IMR-90 (cell line): ENCODE results near the gene KRT86. TPM values are rescaled to one million over a fixed set of nuclear protein-coding genes. Genes with fewer than 3 reads are reported as not detected.
A peak's percentile ranks its signal among the peaks of the same experiment; 100 is the strongest.

Source experiments
- ATAC-seq: fragments of 200-7000 bp; cut with Tn5 transposase; 2 replicates; pipeline ENCODE4 v1.9.1; 2020; ENCODE audit warnings: low read depth, mild to moderate bottlenecking, moderate library complexity
- BruUV-seq: library from RNA; stranded (reverse); fragments of 400-500 nt; replicated peaks from 2 replicates; lab custom pipeline; 2021; lab: Mats Ljungman, UMichigan
- CTCF ChIA-PET: fragments of 300-600 bp; formaldehyde crosslinking; extraction: SDS; loops from one replicate; lab custom pipeline; 2021; ENCODE audit warnings: antibody characterized with exemption; lab: Yijun Ruan, JAX
- POLR2A ChIA-PET: fragments of 300-600 bp; sonication (Branson Sonifier 250); formaldehyde crosslinking; loops from one replicate; lab custom pipeline; 2022; ENCODE audit warnings: antibody characterized with exemption; ENCODE audit not compliant: unreplicated experiment; lab: Charles Lee
- DNase-seq: peaks from one replicate; pipeline ENCODE4 v3.0.0; 2013
- H2AFZ ChIP-seq: replicated peaks from 2 replicates; pipeline ENCODE3; 2013; ENCODE audit warnings: low read length, mild to moderate bottlenecking; ENCODE audit not compliant: poor library complexity
- H2AK5ac ChIP-seq: 2 replicates; pipeline ENCODE4 v1.6.1; 2013; ENCODE audit warnings: low read depth, low read length, inconsistent platforms
- H2AK9ac ChIP-seq: replicated peaks from 2 replicates; pipeline ENCODE3; 2013; ENCODE audit warnings: mild to moderate bottlenecking, low read depth, low read length, moderate library complexity; ENCODE audit not compliant: poor library complexity
- H2BK120ac ChIP-seq: 2 replicates; pipeline ENCODE4 v1.6.1; 2013; ENCODE audit warnings: low read depth, low read length, inconsistent platforms
- H2BK15ac ChIP-seq: 3 replicates; pipeline ENCODE4 v1.6.1; 2013; ENCODE audit warnings: low read depth, low read length, inconsistent platforms
- H2BK20ac ChIP-seq: 2 replicates; pipeline ENCODE4 v1.6.1; 2013; ENCODE audit warnings: low read depth, mild to moderate bottlenecking, inconsistent platforms, low read length, moderate library complexity
- H2BK5ac ChIP-seq: 2 replicates; pipeline ENCODE4 v1.6.1; 2013; ENCODE audit warnings: mild to moderate bottlenecking, low read depth, low read length, inconsistent platforms; ENCODE audit not compliant: poor library complexity, severe bottlenecking
- H3K14ac ChIP-seq: replicated peaks from 2 replicates; pipeline ENCODE4 v1.6.1; 2013; ENCODE audit warnings: low read depth, low read length, inconsistent platforms
- H3K18ac ChIP-seq: 2 replicates; pipeline ENCODE4 v1.6.1; 2013; ENCODE audit warnings: low read depth, low read length, control low read depth
- H3K23ac ChIP-seq: 2 replicates; pipeline ENCODE4 v1.6.1; 2013; ENCODE audit warnings: low read depth, low read length, inconsistent platforms
- H3K27ac ChIP-seq: 2 replicates; pipeline ENCODE4 v1.5.1; 2013; ENCODE audit warnings: mild to moderate bottlenecking, control low read depth, low read length; ENCODE audit not compliant: insufficient read depth
- H3K27me3 ChIP-seq: 2 replicates; pipeline ENCODE4 v1.6.1; 2013; ENCODE audit warnings: low read length; ENCODE audit not compliant: control insufficient read depth, insufficient read depth
- H3K36me3 ChIP-seq: 2 replicates; pipeline ENCODE4 v1.6.1; 2013; ENCODE audit warnings: low read length, mixed read lengths; ENCODE audit not compliant: control insufficient read depth, insufficient read depth
- H3K4ac ChIP-seq: 2 replicates; pipeline ENCODE4 v1.6.1; 2013; ENCODE audit warnings: low read depth, low read length, inconsistent platforms
- H3K4me1 ChIP-seq: 2 replicates; pipeline ENCODE4 v1.6.1; 2013; ENCODE audit warnings: low read length, mixed read lengths; ENCODE audit not compliant: control insufficient read depth, insufficient read depth
- H3K4me2 ChIP-seq: 2 replicates; pipeline ENCODE4 v1.6.1; 2013; ENCODE audit warnings: low read depth, mild to moderate bottlenecking, control low read depth, low read length, moderate library complexity
- H3K4me3 ChIP-seq: 2 replicates; pipeline ENCODE4 v1.5.1; 2013; ENCODE audit warnings: low read depth, mild to moderate bottlenecking, control low read depth, low read length, moderate library complexity; ENCODE audit not compliant: insufficient read depth
- H3K56ac ChIP-seq: 2 replicates; pipeline ENCODE4 v1.6.1; 2013; ENCODE audit warnings: low read length, inconsistent platforms; ENCODE audit not compliant: insufficient read depth; ENCODE audit errors: extremely low read depth
- H3K79me1 ChIP-seq, 2 experiments: 2 replicates each; pipeline ENCODE4 v1.6.1; 2013; ENCODE audit warnings: low read length in 2 of 2, inconsistent platforms in 1 of 2, low read depth in 1 of 2
- H3K9ac ChIP-seq: 2 replicates; pipeline ENCODE4 v1.6.1; 2013; ENCODE audit warnings: low read depth, low read length, control low read depth
- H3K9me1 ChIP-seq: 2 replicates; pipeline ENCODE4 v1.6.1; 2013; ENCODE audit warnings: low read length, inconsistent platforms; ENCODE audit not compliant: insufficient read depth
- H3K9me3 ChIP-seq: 2 replicates; pipeline ENCODE4 v1.6.1; 2013; ENCODE audit warnings: low read length; ENCODE audit not compliant: control insufficient read depth, insufficient read depth
- H4K20me1 ChIP-seq: 2 replicates; pipeline ENCODE4 v1.6.1; 2013; ENCODE audit warnings: low read length, inconsistent platforms; ENCODE audit not compliant: insufficient read depth
- H4K5ac ChIP-seq: 2 replicates; pipeline ENCODE4 v1.6.1; 2013; ENCODE audit warnings: mild to moderate bottlenecking, low read depth, low read length, control low read depth
- H4K8ac ChIP-seq, 2 experiments: 2 replicates each; pipeline ENCODE4 v1.6.1; 2013; ENCODE audit warnings: low read depth in 2 of 2, low read length in 2 of 2, control low read depth in 1 of 2, inconsistent platforms in 1 of 2
- H4K91ac ChIP-seq: 2 replicates; pipeline ENCODE4 v1.6.1; 2013; ENCODE audit warnings: low read depth, low read length, inconsistent platforms; ENCODE audit not compliant: insufficient read depth
- BHLHE40 ChIP-seq: fragments of 150-350 bp; IDR thresholded peaks from 2 replicates; pipeline ENCODE4 v1.6.1; 2016; ENCODE audit warnings: mild to moderate bottlenecking, low read depth, low read length
- CEBPB ChIP-seq: IDR thresholded peaks from 2 replicates; pipeline ENCODE4 v1.6.1; 2012; ENCODE audit warnings: low read depth, low read length, improper control_type of control experiment
- CHD1 ChIP-seq: IDR thresholded peaks from 2 replicates; pipeline ENCODE4 v1.6.1; 2012; ENCODE audit warnings: low read depth, low read length, improper control_type of control experiment
- MAFK ChIP-seq: IDR thresholded peaks from 2 replicates; pipeline ENCODE4 v1.6.1; 2012; ENCODE audit warnings: low read depth, low read length, improper control_type of control experiment
- POLR2A ChIP-seq: IDR thresholded peaks from 2 replicates; pipeline ENCODE4 v1.6.1; 2012; ENCODE audit warnings: mild to moderate bottlenecking, low read depth, low read length
- RAD21 ChIP-seq: IDR thresholded peaks from 2 replicates; pipeline ENCODE4 v1.6.1; 2012; ENCODE audit warnings: low read length, improper control_type of control experiment
- RCOR1 ChIP-seq: IDR thresholded peaks from 2 replicates; pipeline ENCODE4 v1.6.1; 2012; ENCODE audit warnings: mild to moderate bottlenecking, low read length, improper control_type of control experiment; ENCODE audit not compliant: insufficient replicate concordance
- RFX5 ChIP-seq: IDR thresholded peaks from 2 replicates; pipeline ENCODE4 v1.8.0; 2012; ENCODE audit warnings: low read depth, mild to moderate bottlenecking, low read length, moderate library complexity
- SMC3 ChIP-seq: fragments of 150-350 bp; IDR thresholded peaks from 2 replicates; pipeline ENCODE4 v1.6.1; 2016; ENCODE audit warnings: low read depth, mild to moderate bottlenecking, antibody characterized with exemption, low read length, moderate library complexity
- WGBS, 2 experiments: methylation state at CpG; one replicate each; pipeline versions ENCODE4 v1.1.5 to v1.1.7; 2013; ENCODE audit warnings: missing lambda C conversion rate in 2 of 2; ENCODE audit not compliant: insufficient read length in 1 of 2; ENCODE audit errors: extremely low coverage in 2 of 2; 5-methylcytosine and 5-hydroxymethylcytosine counted together
- dilution Hi-C: fragments of 300-500 bp; cut with HindIII; formaldehyde crosslinking; loops from one replicate; pipeline ENCODE4 v1.14.3; 2018; ENCODE audit warnings: low sequenced_read_pairs; ENCODE audit not compliant: unreplicated experiment
- in situ Hi-C: fragments of 300-500 bp; cut with MboI; formaldehyde crosslinking; loops from 3 replicates; pipeline ENCODE4 v1.14.3; 2019; ENCODE audit warnings: low sequenced_read_pairs, inconsistent platforms, mixed read lengths
- intact Hi-C: fragments of 100-400 bp; cut with micrococcal nuclease; formaldehyde crosslinking; loops from 2 replicates; pipeline ENCODE4 v1.10.0; 2022
- polyA plus RNA-seq, 3 experiments: library from polyadenylated mRNA; depleted of rRNA; stranded (reverse); fragments of >200 nt; gene quantifications; 2 replicates each; pipeline ENCODE4 v1.2.3, GENCODE V29; 2012; ENCODE audit warnings: low replicate concordance in 1 of 3
- total RNA-seq: library from RNA; depleted of rRNA; stranded (reverse); fragments of >200 nt; gene quantifications from 2 replicates; pipeline ENCODE4 v1.2.3, GENCODE V29; 2012
- TF ChIP-seq, protein P1 (sequence below): fragments of 150-350 bp; IDR thresholded peaks from 2 replicates; pipeline ENCODE4 v1.6.1; 2016; ENCODE audit warnings: low read depth, mild to moderate bottlenecking, low read length, moderate library complexity, borderline replicate concordance
- TF ChIP-seq, protein P2 (sequence below): fragments of 150-350 bp; IDR thresholded peaks from 2 replicates; pipeline ENCODE4 v1.6.1; 2017; ENCODE audit warnings: mild to moderate bottlenecking, antibody characterized with exemption, low read length, low read depth
- TF ChIP-seq, protein P3 (sequence below): conservative IDR thresholded peaks from 2 replicates; pipeline ENCODE4 v1.5.1; 2012; ENCODE audit warnings: mild to moderate bottlenecking, low read depth, low read length, improper control_type of control experiment

The KRT86 gene
- total and polyA plus RNA-seq, 2 of the 4 experiments (the other 2 are of a cell fraction), result not detected

DNA sequence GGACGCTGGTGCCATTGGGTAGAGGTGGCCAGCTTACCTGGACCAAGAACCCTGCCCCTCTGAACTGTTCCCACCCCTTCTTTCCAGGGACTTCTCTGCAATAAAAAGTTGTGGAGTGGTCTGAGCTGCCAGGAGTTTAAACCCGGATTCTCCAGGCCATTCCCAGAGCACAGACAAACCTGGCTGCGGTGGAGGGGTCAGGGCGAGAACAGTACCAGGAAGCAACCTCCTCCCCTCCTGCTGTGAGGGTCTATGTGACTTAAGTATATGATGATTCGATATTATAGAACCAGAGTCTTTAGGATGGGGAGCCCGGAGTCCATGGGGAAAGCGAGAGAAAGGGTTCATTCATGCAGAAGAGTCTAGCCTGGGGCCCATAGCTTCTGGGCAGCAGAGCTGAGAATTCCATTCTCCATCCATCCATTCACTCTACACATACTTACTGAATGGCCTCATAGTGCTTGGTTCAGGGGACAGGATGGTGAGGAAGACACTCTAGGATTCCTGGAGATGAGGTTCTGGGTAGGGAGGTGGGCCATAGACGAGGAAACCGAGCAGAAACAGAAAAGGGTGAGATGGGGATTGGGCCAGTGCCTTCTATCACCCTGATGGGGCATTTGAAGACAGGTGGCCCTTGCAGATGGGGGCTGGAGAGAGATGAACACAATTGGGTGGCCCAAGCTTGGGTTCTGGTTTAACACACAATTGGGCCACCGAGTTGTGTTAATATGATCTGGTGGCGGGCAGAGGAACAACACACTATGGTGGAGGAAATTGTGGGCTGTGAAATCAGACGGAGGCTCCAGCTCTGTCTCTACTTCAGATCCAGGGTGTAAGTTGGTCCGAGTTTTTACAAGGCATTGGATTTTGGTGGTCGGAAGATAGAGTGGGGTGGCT lies 5.2 kb downstream of the KRT86 start:
- Histone ChIP-seq H3K27me3 (peaks cover under 1% of the 10 kb centered on the region; the same call in 1 of the 2 replicates), H3K9me1 (peaks cover 47% of the 10 kb centered on the region), H3K4me2 (peak overlapping the region; percentile 19), H2AFZ (peak overlapping the region; percentile 92), H3K56ac (peak overlapping the region; percentile 99), H4K20me1 (peaks cover 5% of the 10 kb centered on the region; the same call in 1 of the 2 replicates), H4K5ac (peak overlapping the region; percentile 92), H3K4me3 (no peak overlapping the region), H2BK15ac (peak overlapping the region; percentile 100), H2AK9ac (peak overlapping the region; percentile 95), H2AK5ac (peak overlapping the region; percentile 100), H3K9ac (peak overlapping the region; percentile 60), H2BK5ac (peak overlapping the region; percentile 93), H3K18ac (peak overlapping the region; percentile 85), H2BK120ac (peak overlapping the region; percentile 99), H3K4ac (peak overlapping the region; percentile 100), H3K36me3 (no peaks in the 10 kb centered on the region), H2BK20ac (peak overlapping the region; percentile 99), H3K23ac (peak overlapping the region; percentile 98), H3K27ac (peak overlapping the region; percentile 91), H4K8ac (peak overlapping the region; percentile 91 to 99), H3K4me1 (peaks cover 24% of the 10 kb centered on the region), H4K91ac (peak overlapping the region; percentile 100), H3K79me1 (peaks cover 0 to 8% of the 10 kb centered on the region in 2 experiments; a peak in 1 of 4 replicates), H3K9me3 (no peaks in the 10 kb centered on the region), H3K14ac (peak overlapping the region; percentile 99)
- dilution Hi-C loops, result no loop called here
- DNase-seq, result peak; percentile 13
- ATAC-seq, result no peak
- ChIA-PET POLR2A (interaction anchor here (0.9 kb wide), 1 partner anchor 42 kb away, joined by 3 read pairs; no protein-coding TSS in a partner anchor), CTCF (interaction anchor here (0.6 to 2.9 kb wide), 29 partner anchors 9 to 1485 kb away, joined by 3 to 14 read pairs (median 4); partner anchors contain the start of gene KRT80)
- in situ Hi-C loops, result no loop called here
- 100% methylated on average over 2 of the region's 14 CpGs; no CpG with 5 or more reads in 1 of the 2 experiments for WGBS, 2 experiments
- BruUV-seq, result no TSS peak
- intact Hi-C loops, result loop anchor here (1.0 to 10.0 kb wide), 5 partner anchors 47 to 595 kb away; partner anchors contain the start of gene KRT7
- no peak for TF ChIP-seq RFX5
- TF ChIP-seq MAFK, result no peak
- TF ChIP-seq RCOR1, result no peak
- TF ChIP-seq SMC3, result no peak
- TF ChIP-seq POLR2A, result no peak
- TF ChIP-seq, protein P1, sequence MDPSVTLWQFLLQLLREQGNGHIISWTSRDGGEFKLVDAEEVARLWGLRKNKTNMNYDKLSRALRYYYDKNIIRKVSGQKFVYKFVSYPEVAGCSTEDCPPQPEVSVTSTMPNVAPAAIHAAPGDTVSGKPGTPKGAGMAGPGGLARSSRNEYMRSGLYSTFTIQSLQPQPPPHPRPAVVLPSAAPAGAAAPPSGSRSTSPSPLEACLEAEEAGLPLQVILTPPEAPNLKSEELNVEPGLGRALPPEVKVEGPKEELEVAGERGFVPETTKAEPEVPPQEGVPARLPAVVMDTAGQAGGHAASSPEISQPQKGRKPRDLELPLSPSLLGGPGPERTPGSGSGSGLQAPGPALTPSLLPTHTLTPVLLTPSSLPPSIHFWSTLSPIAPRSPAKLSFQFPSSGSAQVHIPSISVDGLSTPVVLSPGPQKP, result no peak
- TF ChIP-seq RAD21, result no peak
- TF ChIP-seq, protein P2, sequence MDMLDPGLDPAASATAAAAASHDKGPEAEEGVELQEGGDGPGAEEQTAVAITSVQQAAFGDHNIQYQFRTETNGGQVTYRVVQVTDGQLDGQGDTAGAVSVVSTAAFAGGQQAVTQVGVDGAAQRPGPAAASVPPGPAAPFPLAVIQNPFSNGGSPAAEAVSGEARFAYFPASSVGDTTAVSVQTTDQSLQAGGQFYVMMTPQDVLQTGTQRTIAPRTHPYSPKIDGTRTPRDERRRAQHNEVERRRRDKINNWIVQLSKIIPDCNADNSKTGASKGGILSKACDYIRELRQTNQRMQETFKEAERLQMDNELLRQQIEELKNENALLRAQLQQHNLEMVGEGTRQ, result no peak
- TF ChIP-seq, protein P3, sequence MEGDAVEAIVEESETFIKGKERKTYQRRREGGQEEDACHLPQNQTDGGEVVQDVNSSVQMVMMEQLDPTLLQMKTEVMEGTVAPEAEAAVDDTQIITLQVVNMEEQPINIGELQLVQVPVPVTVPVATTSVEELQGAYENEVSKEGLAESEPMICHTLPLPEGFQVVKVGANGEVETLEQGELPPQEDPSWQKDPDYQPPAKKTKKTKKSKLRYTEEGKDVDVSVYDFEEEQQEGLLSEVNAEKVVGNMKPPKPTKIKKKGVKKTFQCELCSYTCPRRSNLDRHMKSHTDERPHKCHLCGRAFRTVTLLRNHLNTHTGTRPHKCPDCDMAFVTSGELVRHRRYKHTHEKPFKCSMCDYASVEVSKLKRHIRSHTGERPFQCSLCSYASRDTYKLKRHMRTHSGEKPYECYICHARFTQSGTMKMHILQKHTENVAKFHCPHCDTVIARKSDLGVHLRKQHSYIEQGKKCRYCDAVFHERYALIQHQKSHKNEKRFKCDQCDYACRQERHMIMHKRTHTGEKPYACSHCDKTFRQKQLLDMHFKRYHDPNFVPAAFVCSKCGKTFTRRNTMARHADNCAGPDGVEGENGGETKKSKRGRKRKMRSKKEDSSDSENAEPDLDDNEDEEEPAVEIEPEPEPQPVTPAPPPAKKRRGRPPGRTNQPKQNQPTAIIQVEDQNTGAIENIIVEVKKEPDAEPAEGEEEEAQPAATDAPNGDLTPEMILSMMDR, result no peak
- no peak for TF ChIP-seq CHD1
- TF ChIP-seq CEBPB, result no peak
- no peak for TF ChIP-seq BHLHE40
